ENCODE measurements around the gene SLC66A3.

The SLC66A3 gene

DNA sequence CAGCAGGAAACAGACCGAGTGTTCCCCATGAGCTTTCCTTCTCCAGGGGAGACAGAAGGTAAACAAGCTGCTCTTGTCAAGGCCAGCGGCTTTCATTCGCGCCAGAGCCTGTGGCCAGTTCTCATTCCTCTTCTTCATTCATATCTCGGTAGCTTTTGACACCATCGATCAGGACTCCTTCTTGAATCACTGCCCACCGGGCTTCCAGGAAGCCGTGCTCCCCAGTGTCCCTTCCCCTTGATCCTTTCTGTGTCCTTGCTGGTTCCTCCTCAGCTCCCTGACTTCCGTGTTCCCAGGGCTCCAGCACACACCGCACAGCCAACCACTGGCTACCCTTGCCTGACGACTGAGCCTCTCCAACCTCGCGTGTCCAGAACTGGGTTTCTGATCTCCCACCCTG is 14.1 kb downstream of the SLC66A3 start:
- Histone ChIP-seq H3K4ac (ENCODE audit: low read depth in 1 of 2, low read length in 2 of 2) (no peak overlapping the region), H3K18ac (ENCODE audit: low read depth in 1 of 2, low read length in 2 of 2) (no peak overlapping the region), H3K4me3 (ENCODE audit: insufficient read depth in 1 of 2, low read depth in 1 of 2, low read length in 2 of 2) (no peak overlapping the region), H2BK120ac (ENCODE audit: low read depth, low read length) (no peak overlapping the region), H3K79me1 (replicated peaks; ENCODE audit: low read length, poor library complexity, severe bottlenecking) (no peaks in the 10 kb centered on the region), H3K23ac (ENCODE audit: low read length in 2 of 2) (no peak overlapping the region), H3K27me3 (ENCODE audit: control insufficient read depth in 1 of 2, insufficient read depth in 1 of 2, low read length in 2 of 2) (no peaks in the 10 kb centered on the region), H2BK5ac (ENCODE audit: low read depth, low read length, poor library complexity, severe bottlenecking) (no peak overlapping the region), H2BK12ac (ENCODE audit: low read length in 2 of 2) (peak overlapping the region in 1 of 2 experiments; percentile 3), H4K8ac (ENCODE audit: low read length) (no peak overlapping the region), H3K14ac (ENCODE audit: low read length in 2 of 2) (no peak overlapping the region), H2AFZ (ENCODE audit: low read depth, low read length) (no peak overlapping the region), H3K4me2 (ENCODE audit: low read length, poor library complexity, severe bottlenecking) (no peak overlapping the region), H3K4me1 (ENCODE audit: control insufficient read depth, insufficient read depth, low read depth, low read length) (peaks cover 3% of the 10 kb centered on the region), H4K91ac (ENCODE audit: low read length) (no peak overlapping the region), H3K27ac (ENCODE audit: low read length, poor library complexity, severe bottlenecking) (no peak overlapping the region), H2AK5ac (ENCODE audit: low read length, severe bottlenecking) (no peak overlapping the region), H3K36me3 (ENCODE audit: control insufficient read depth in 1 of 2, insufficient read depth in 2 of 2, low read depth in 1 of 2, low read length in 2 of 2) (no peaks in the 10 kb centered on the region), H3K9ac (ENCODE audit: low read length) (no peak overlapping the region), H2BK15ac (ENCODE audit: low read depth, poor library complexity, severe bottlenecking) (no peak overlapping the region), H3K9me3 (ENCODE audit: control insufficient read depth, low read length) (no peaks in the 10 kb centered on the region)
- DNase-seq, result no peak
- 95% methylated on average over 13 of the region's 13 CpGs for WGBS

DNA sequence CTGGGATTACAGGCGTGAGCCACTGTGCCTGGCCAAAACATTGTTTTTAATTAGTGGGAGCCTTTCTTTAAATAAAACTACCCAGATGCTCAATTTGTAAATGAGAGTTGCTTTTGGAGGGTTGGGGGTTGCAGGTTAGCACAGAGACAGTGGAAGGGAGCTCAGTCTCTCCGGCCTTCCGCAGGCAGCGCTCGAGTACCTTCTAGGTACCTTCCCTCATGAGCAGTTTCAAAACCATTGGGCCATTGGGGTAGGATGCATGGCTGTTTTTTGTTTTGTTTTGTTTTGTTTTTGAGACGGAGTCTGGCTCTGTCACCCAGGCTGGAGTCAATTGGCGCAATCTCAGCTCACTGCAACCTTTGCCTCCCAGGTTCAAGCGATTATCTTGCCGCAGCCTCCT is 19.0 kb downstream of the SLC66A3 start:
- no peak overlapping the region for H4K91ac ChIP-seq (ENCODE audit: low read length)
- H3K79me1 ChIP-seq (replicated peaks; ENCODE audit: low read length, poor library complexity, severe bottlenecking), result peaks cover 2% of the 10 kb centered on the region
- H3K4me1 ChIP-seq (ENCODE audit: control insufficient read depth, insufficient read depth, low read depth, low read length), result peaks cover 6% of the 10 kb centered on the region
- H3K36me3 ChIP-seq (ENCODE audit: control insufficient read depth in 1 of 2, insufficient read depth in 2 of 2, low read depth in 1 of 2, low read length in 2 of 2), result peaks cover 0 to 19% of the 10 kb centered on the region in 2 experiments
- no peak overlapping the region for H3K27ac ChIP-seq (ENCODE audit: low read length, poor library complexity, severe bottlenecking)
- no peak overlapping the region for H2BK12ac ChIP-seq (ENCODE audit: low read length in 2 of 2)
- H2AK5ac ChIP-seq (ENCODE audit: low read length, severe bottlenecking), result no peak overlapping the region
- H3K14ac ChIP-seq (ENCODE audit: low read length in 2 of 2), result no peak overlapping the region
- no peaks in the 10 kb centered on the region for H3K9me3 ChIP-seq (ENCODE audit: control insufficient read depth, low read length)
- no peak overlapping the region for H3K4ac ChIP-seq (ENCODE audit: low read depth in 1 of 2, low read length in 2 of 2)
- H2AFZ ChIP-seq (ENCODE audit: low read depth, low read length), result no peak overlapping the region
- no peak overlapping the region for H3K4me2 ChIP-seq (ENCODE audit: low read length, poor library complexity, severe bottlenecking)
- 97% methylated on average over 9 of the region's 9 CpGs for WGBS
- H3K23ac ChIP-seq (ENCODE audit: low read length in 2 of 2), result no peak overlapping the region
- H2BK120ac ChIP-seq (ENCODE audit: low read depth, low read length), result peak overlapping the region; percentile 34
- H2BK15ac ChIP-seq (ENCODE audit: low read depth, poor library complexity, severe bottlenecking), result no peak overlapping the region
- DNase-seq, result no peak
- H3K9ac ChIP-seq (ENCODE audit: low read length), result no peak overlapping the region
- H2BK5ac ChIP-seq (ENCODE audit: low read depth, low read length, poor library complexity, severe bottlenecking), result no peak overlapping the region
- no peak overlapping the region for H3K18ac ChIP-seq (ENCODE audit: low read depth in 1 of 2, low read length in 2 of 2)
- H3K4me3 ChIP-seq (ENCODE audit: insufficient read depth in 1 of 2, low read depth in 1 of 2, low read length in 2 of 2), result no peak overlapping the region
- H4K8ac ChIP-seq (ENCODE audit: low read length), result no peak overlapping the region
- H3K27me3 ChIP-seq (ENCODE audit: control insufficient read depth in 1 of 2, insufficient read depth in 1 of 2, low read length in 2 of 2), result no peaks in the 10 kb centered on the region

- peak; percentile 62 for DNase-seq
- Histone ChIP-seq H3K27ac (ENCODE audit: low read length, poor library complexity, severe bottlenecking) (peak overlapping the region; percentile 46), H2AK5ac (ENCODE audit: low read length, severe bottlenecking) (no peak overlapping the region), H2BK120ac (ENCODE audit: low read depth, low read length) (no peak overlapping the region), H3K4me3 (ENCODE audit: insufficient read depth in 1 of 2, low read depth in 1 of 2, low read length in 2 of 2) (no peak overlapping the region), H3K36me3 (ENCODE audit: control insufficient read depth in 1 of 2, insufficient read depth in 2 of 2, low read depth in 1 of 2, low read length in 2 of 2) (peaks cover 0 to 29% of the 10 kb centered on the region in 2 experiments), H3K4me1 (ENCODE audit: control insufficient read depth, insufficient read depth, low read depth, low read length) (peaks cover 3% of the 10 kb centered on the region), H2BK5ac (ENCODE audit: low read depth, low read length, poor library complexity, severe bottlenecking) (no peak overlapping the region), H3K4me2 (ENCODE audit: low read length, poor library complexity, severe bottlenecking) (no peak overlapping the region), H3K9me3 (ENCODE audit: control insufficient read depth, low read length) (no peaks in the 10 kb centered on the region), H2BK12ac (ENCODE audit: low read length in 2 of 2) (peak overlapping the region in 1 of 2 experiments; percentile 82), H2BK15ac (ENCODE audit: low read depth, poor library complexity, severe bottlenecking) (no peak overlapping the region), H3K79me1 (replicated peaks; ENCODE audit: low read length, poor library complexity, severe bottlenecking) (peaks cover 3% of the 10 kb centered on the region), H3K9ac (ENCODE audit: low read length) (no peak overlapping the region), H3K4ac (ENCODE audit: low read depth in 1 of 2, low read length in 2 of 2) (no peak overlapping the region), H3K23ac (ENCODE audit: low read length in 2 of 2) (no peak overlapping the region), H3K18ac (ENCODE audit: low read depth in 1 of 2, low read length in 2 of 2) (peak overlapping the region; percentile 23 to 58), H2AFZ (ENCODE audit: low read depth, low read length) (no peak overlapping the region), H3K27me3 (ENCODE audit: control insufficient read depth in 1 of 2, insufficient read depth in 1 of 2, low read length in 2 of 2) (no peaks in the 10 kb centered on the region), H4K91ac (ENCODE audit: low read length) (peak overlapping the region; percentile 2), H4K8ac (ENCODE audit: low read length) (peak overlapping the region; percentile 78), H3K14ac (ENCODE audit: low read length in 2 of 2) (no peak overlapping the region)
- WGBS, result 72% methylated on average over 6 of the region's 6 CpGs
These were observed 20.1 kb downstream of the SLC66A3 start for GRCh38 chr2:11175293-11175795.

GRCh38 chr2:11177871-11178690 is 22.8 kb downstream of the SLC66A3 start:
- H4K8ac ChIP-seq (ENCODE audit: low read length), result no peak overlapping the region
- no peaks in the 10 kb centered on the region for H3K27me3 ChIP-seq (ENCODE audit: control insufficient read depth in 1 of 2, insufficient read depth in 1 of 2, low read length in 2 of 2)
- H2AK5ac ChIP-seq (ENCODE audit: low read length, severe bottlenecking), result no peak overlapping the region
- H2BK120ac ChIP-seq (ENCODE audit: low read depth, low read length), result no peak overlapping the region
- no peak overlapping the region for H2AFZ ChIP-seq (ENCODE audit: low read depth, low read length)
- H3K4me1 ChIP-seq (ENCODE audit: control insufficient read depth, insufficient read depth, low read depth, low read length), result peaks cover 3% of the 10 kb centered on the region
- H3K4me2 ChIP-seq (ENCODE audit: low read length, poor library complexity, severe bottlenecking), result no peak overlapping the region
- H3K9ac ChIP-seq (ENCODE audit: low read length), result no peak overlapping the region
- no peaks in the 10 kb centered on the region for H3K9me3 ChIP-seq (ENCODE audit: control insufficient read depth, low read length)
- no peak overlapping the region for H3K14ac ChIP-seq (ENCODE audit: low read length in 2 of 2)
- no peak overlapping the region for H3K23ac ChIP-seq (ENCODE audit: low read length in 2 of 2)
- H3K18ac ChIP-seq (ENCODE audit: low read depth in 1 of 2, low read length in 2 of 2), result no peak overlapping the region
- no peak overlapping the region for H3K27ac ChIP-seq (ENCODE audit: low read length, poor library complexity, severe bottlenecking)
- H2BK15ac ChIP-seq (ENCODE audit: low read depth, poor library complexity, severe bottlenecking), result no peak overlapping the region
- H2BK12ac ChIP-seq (ENCODE audit: low read length in 2 of 2), result no peak overlapping the region
- WGBS, result 67% methylated on average over 4 of the region's 5 CpGs
- H4K91ac ChIP-seq (ENCODE audit: low read length), result no peak overlapping the region
- no peak overlapping the region for H2BK5ac ChIP-seq (ENCODE audit: low read depth, low read length, poor library complexity, severe bottlenecking)
- peaks cover 3% of the 10 kb centered on the region for H3K79me1 ChIP-seq (replicated peaks; ENCODE audit: low read length, poor library complexity, severe bottlenecking)
- DNase-seq, result peak; percentile 45
- H3K36me3 ChIP-seq (ENCODE audit: control insufficient read depth in 1 of 2, insufficient read depth in 2 of 2, low read depth in 1 of 2, low read length in 2 of 2), result peaks cover 3 to 51% of the 10 kb centered on the region in 2 experiments
- no peak overlapping the region for H3K4me3 ChIP-seq (ENCODE audit: insufficient read depth in 1 of 2, low read depth in 1 of 2, low read length in 2 of 2)
- no peak overlapping the region for H3K4ac ChIP-seq (ENCODE audit: low read depth in 1 of 2, low read length in 2 of 2)

Data from mesenchymal stem cell (in vitro differentiated cells and primary cell).